Smooth muscle cell (in vitro differentiated cells): Measurements from ENCODE around the gene C7orf57. TPM values are rescaled to one million over a fixed set of nuclear protein-coding genes. Genes with fewer than 3 reads are reported as not detected.

Experiments used
- DNase-seq: peaks from one replicate; lab custom pipeline; 2025; ENCODE audit not compliant: unreplicated experiment; lab: John Stamatoyannopoulos, UW
- H2AFZ ChIP-seq: fragments of 200-600 bp; sonication (generic); 2 replicates; pipeline ENCODE4 v1.6.0; 2016; ENCODE audit warnings: antibody characterized with exemption, low read depth, mild to moderate bottlenecking
- H3F3A ChIP-seq: fragments of 200-600 bp; sonication (generic); 2 replicates; pipeline ENCODE4 v1.6.0; 2017; ENCODE audit warnings: antibody characterized with exemption, low read depth
- H3K27ac ChIP-seq: fragments of 200-600 bp; sonication (generic); 2 replicates; pipeline ENCODE4 v1.5.1; 2016; ENCODE audit warnings: low read depth, mild to moderate bottlenecking
- H3K27me3 ChIP-seq: fragments of 200-600 bp; sonication (generic); 2 replicates; pipeline ENCODE4 v1.6.1; 2016; ENCODE audit warnings: low read depth, mild to moderate bottlenecking
- H3K36me3 ChIP-seq: fragments of 200-600 bp; sonication (generic); 2 replicates; pipeline ENCODE4 v1.5.1; 2016; ENCODE audit warnings: low read depth
- H3K4me1 ChIP-seq: fragments of 200-600 bp; sonication (generic); 2 replicates; pipeline ENCODE4 v1.5.1; 2016; ENCODE audit warnings: low read depth
- H3K4me2 ChIP-seq: fragments of 200-600 bp; sonication (generic); 2 replicates; pipeline ENCODE4 v1.6.0; 2016; ENCODE audit warnings: mild to moderate bottlenecking
- H3K4me3 ChIP-seq: fragments of 200-600 bp; sonication (generic); 2 replicates; pipeline ENCODE4 v1.5.1; 2016; ENCODE audit warnings: mild to moderate bottlenecking
- H3K79me2 ChIP-seq: fragments of 200-600 bp; sonication (generic); 2 replicates; pipeline ENCODE4 v1.6.0; 2016; ENCODE audit warnings: low read depth, mild to moderate bottlenecking
- H3K9ac ChIP-seq: fragments of 200-600 bp; sonication (generic); 2 replicates; pipeline ENCODE4 v1.6.0; 2016; ENCODE audit warnings: low read depth
- H3K9me3 ChIP-seq: fragments of 200-600 bp; sonication (generic); replicated peaks from 2 replicates; pipeline ENCODE4 v1.5.1; 2016; ENCODE audit warnings: low read depth
- H4K20me1 ChIP-seq: fragments of 200-600 bp; sonication (generic); 2 replicates; pipeline ENCODE4 v1.6.0; 2016; ENCODE audit warnings: low read depth
- WGBS: methylation state at CpG from one replicate; pipeline ENCODE4 v1.1.7; 2016; ENCODE audit warnings: low lambda C conversion rate; 5-methylcytosine and 5-hydroxymethylcytosine counted together
- polyA plus RNA-seq: library from polyadenylated mRNA; unstranded; fragments of >200 nt; fragmentation: Nextera tagmentation; extraction: Ambion mirVana; gene quantifications from 2 replicates; pipeline ENCODE4 v1.2.1, GENCODE V29; 2016
- total RNA-seq: library from RNA; depleted of rRNA; stranded (reverse); fragments of >200 nt; gene quantifications from 2 replicates; pipeline ENCODE4 v1.2.3, GENCODE V29; 2014
- TF ChIP-seq, protein P1 (sequence below): fragments of 200-600 bp; sonication (generic); IDR thresholded peaks from 2 replicates; pipeline ENCODE4 v1.5.1; 2017; ENCODE audit warnings: borderline replicate concordance, mild to moderate bottlenecking, antibody characterized with exemption; ENCODE audit not compliant: insufficient read depth, poor library complexity, severe bottlenecking

Gene C7orf57
- total and polyA plus RNA-seq, 2 experiments from 2014 or later = not detected

DNA sequence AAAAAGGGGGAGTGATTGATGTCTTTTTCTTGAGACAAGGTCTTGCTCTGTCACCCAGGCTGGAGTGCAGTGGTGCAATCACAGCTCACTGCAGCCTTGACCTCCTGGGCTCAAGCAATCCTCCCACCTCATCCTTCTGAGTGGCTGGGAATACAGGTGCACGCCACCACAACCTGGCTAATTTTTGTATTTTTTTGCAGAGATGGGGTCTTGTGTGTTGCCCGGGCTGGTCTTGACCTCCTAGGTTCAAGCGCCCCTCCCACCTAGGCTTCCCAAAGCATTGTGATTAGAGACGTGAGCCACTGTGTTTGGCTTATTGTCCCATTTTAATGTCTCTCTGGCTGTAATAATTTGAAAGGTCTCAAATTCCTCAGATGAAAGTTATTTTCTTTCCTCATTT lies 75.5 kb downstream of the C7orf57 start:
- H3K36me3 ChIP-seq = no peaks in the 10 kb centered on the region
- DNase-seq = no peak
- H3K4me3 ChIP-seq = no peak overlapping the region
- peaks cover 5% of the 10 kb centered on the region for H3F3A ChIP-seq
- H3K4me2 ChIP-seq = no peak overlapping the region
- no peak overlapping the region for H3K9ac ChIP-seq
- no peak overlapping the region for H3K27ac ChIP-seq
- no peaks in the 10 kb centered on the region for H3K27me3 ChIP-seq
- TF ChIP-seq, protein P1, sequence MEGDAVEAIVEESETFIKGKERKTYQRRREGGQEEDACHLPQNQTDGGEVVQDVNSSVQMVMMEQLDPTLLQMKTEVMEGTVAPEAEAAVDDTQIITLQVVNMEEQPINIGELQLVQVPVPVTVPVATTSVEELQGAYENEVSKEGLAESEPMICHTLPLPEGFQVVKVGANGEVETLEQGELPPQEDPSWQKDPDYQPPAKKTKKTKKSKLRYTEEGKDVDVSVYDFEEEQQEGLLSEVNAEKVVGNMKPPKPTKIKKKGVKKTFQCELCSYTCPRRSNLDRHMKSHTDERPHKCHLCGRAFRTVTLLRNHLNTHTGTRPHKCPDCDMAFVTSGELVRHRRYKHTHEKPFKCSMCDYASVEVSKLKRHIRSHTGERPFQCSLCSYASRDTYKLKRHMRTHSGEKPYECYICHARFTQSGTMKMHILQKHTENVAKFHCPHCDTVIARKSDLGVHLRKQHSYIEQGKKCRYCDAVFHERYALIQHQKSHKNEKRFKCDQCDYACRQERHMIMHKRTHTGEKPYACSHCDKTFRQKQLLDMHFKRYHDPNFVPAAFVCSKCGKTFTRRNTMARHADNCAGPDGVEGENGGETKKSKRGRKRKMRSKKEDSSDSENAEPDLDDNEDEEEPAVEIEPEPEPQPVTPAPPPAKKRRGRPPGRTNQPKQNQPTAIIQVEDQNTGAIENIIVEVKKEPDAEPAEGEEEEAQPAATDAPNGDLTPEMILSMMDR = no peak
- no peaks in the 10 kb centered on the region for H3K79me2 ChIP-seq
- H4K20me1 ChIP-seq = no peaks in the 10 kb centered on the region
- H3K9me3 ChIP-seq = no peaks in the 10 kb centered on the region
- no peaks in the 10 kb centered on the region for H3K4me1 ChIP-seq
- 80% methylated on average over 4 of the region's 4 CpGs for WGBS
- H2AFZ ChIP-seq = no peak overlapping the region

Other genes with a start within 250 kb of the C7orf57 start
- 0.04 and 0.18 TPM in 2 replicates for gene PKD1L1, start 87.1 kb upstream of the C7orf57 start, total RNA-seq
- gene PKD1L1, start 87.1 kb upstream of the C7orf57 start, polyA plus RNA-seq = 0.06 TPM in 1 of 2 replicates, not detected in the other
- gene HUS1, start 55.9 kb upstream of the C7orf57 start, total RNA-seq = 35.8 and 39.1 TPM in 2 replicates
- gene HUS1, start 55.9 kb upstream of the C7orf57 start, polyA plus RNA-seq = 13.2 and 17.4 TPM in 2 replicates
- not detected in 2 replicates for gene SUN3, start 6.4 kb upstream of the C7orf57 start, total RNA-seq
- 0.40 TPM in 1 of 2 replicates, not detected in the other for gene SUN3, start 6.4 kb upstream of the C7orf57 start, polyA plus RNA-seq
- 12.5 and 23.6 TPM in 2 replicates for gene UPP1, start 53.7 kb downstream of the C7orf57 start, total RNA-seq
- gene UPP1, start 53.7 kb downstream of the C7orf57 start, polyA plus RNA-seq = 43.8 and 56.2 TPM in 2 replicates
- gene ABCA13, start 135.9 kb downstream of the C7orf57 start, total RNA-seq = not detected in 2 replicates
- not detected in 2 replicates for gene ABCA13, start 135.9 kb downstream of the C7orf57 start, polyA plus RNA-seq